ENCODE data around the gene DNM2.
"Not testable (repeated sequence)": the region's sequence is repeated elsewhere in the genome, so short reads cannot be mapped to it uniquely, and the experiment has no call there.

DNM2 gene

DNA sequence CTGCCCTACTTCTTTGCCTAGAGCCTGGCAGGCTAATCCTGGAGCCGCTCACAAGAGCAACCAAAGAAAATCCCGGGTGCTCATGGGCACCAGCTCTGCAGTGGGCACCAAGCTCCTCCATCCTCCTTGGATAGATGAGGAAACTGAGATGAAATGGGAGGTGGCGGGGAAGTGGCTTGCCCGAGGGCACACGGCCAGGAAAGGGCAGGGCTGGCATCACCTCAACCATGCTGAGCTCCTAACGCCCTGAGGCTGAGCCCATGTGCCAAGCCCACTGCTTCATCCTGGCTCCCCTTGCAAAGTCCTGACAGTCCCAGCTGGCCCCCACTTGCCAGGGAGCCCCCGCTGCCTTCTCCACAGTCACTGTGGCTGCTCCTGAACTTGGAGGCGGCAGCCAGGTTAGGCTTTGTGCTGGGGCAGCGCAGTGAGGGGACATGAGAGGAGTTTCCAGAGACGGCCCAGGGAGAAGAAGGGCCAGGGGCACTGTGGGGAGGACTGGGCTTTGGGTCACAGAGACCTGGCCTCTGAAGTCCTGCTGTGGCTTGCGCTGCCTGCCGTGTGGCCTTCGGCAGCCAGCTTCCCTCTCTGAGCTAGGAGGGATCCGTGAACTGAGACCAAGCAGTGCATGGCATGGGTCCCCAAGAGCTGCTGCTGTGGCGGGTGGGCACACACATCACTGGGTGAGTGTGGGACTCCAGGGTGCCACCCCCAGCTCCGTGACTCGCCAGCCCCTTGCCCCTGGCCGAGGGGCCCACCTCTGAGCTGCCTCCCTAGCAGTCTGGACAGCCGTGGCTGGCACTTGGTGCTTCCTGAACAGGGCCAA lies 100.6 kb downstream of the DNM2 start:
- DNase-seq: no peak

DNA sequence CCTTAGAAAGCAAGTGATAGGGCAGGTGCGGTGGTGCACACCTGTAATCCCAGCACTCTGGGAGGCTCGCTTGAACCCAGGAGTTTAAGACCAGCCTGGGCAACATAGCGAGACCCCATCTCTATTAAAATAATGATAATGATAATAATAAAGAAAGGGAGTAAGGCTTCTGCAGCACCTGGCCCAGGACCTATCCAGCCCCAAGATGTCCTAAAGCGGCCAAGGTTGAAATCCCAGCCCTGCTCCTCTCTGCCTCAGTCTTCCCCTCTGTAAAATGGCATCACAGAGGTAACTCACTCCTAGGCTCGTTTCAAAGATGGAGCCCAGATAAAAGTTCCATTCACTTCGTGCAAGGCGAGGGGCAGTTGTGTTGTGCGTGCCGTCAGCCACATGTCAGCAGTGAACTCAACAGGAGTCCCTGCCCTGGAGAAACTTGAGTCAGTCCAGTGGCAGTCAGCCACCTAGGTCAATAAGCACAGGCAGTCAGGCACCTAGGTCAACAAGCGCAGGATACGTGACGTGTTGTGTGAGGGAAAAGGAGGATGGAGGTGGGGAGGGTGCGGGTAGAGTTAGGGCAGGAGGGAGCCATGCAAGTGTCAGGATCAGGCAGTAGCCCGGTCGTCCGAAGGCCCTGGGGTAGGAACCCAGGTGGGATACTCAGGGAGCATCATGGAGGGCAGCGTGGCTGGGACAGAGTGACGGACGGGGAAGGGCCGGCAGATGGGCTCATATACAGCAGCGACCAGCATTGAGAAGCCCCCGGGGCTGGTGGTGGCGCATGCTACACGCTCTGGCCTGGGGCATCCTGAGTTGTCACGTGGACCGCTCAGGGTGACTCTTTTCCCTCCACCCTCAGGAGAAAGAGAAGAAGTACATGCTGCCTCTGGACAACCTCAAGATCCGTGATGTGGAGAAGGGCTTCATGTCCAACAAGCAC lies 101.5 kb downstream of the DNM2 start:
- no peak for DNase-seq

DNA sequence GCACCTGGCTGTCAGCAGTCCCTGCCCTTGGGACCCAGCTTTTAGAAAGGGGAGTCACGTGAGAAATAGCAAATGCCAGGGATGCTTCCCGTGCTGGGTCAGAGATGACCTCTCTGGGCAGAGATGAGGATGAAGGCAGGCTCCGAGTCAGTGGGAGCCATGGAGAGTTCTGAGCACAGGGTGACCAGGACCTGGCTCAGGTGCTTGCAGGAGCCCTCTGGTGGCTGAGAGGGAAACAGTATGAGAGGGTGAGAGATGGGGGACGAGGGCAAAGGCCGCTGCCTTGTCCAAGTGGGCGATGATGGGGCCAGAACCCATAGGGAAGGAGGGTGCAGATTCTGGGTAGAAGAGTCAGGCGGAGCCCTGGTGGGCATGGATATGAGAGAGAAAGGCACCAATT lies 102.3 kb downstream of the DNM2 start:
- no peak for DNase-seq

DNA sequence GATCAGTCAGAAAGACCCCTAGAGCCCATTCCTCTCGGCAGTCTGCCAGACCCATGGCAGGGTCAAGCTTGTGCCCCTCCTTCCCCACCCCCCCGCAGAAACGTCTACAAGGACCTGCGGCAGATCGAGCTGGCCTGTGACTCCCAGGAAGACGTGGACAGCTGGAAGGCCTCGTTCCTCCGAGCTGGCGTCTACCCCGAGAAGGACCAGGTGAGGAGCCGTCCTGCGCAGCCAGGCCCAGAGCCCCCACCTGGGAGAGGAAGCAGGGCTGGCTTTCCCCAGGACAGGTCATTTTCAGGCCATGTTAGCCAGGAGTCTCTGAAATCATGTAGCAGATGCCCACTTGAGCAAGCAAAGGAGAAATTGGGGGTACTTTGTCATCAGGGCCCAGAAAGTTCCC lies 105.8 kb downstream of the DNM2 start:
- no peak for DNase-seq

DNA sequence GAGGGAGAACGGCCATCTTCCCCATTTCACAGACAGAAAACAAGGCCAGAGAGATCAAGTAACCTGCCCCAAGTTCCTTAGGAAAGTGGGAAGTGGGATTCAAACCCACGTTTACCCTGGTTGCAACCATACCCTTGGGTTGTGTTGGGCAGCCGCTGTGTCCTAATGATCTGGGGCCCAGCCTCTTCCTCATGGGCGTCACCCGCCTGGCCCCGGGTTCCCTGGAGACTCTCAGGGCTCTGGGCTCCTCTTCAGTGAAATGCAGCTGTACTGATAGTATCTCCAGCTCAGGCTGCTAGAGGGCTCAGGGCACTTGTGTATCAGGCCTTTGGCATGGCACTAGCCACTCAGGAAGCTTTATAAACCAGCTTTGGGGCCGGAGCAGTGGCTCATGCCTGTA lies 108.4 kb downstream of the DNM2 start:
- DNase-seq: no peak

DNA sequence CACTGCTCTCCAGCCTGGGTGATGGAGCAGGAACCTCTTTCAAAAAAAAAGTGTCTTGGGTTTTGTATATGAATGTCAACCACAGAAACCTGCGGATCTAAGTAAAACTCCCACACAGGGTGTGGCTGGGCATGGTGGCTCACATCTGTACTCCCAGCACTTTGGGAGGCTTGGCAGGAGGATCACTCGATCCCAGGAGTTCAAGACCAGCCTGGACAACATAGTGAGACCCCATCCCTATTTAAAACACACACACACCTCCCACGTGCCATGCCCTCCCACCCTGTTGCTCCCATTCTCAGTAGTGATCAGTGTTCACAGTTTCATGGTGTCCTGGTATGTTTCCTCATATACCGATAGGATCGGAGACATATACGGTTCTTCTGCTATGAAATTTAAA lies 109.0 kb downstream of the DNM2 start:
- DNase-seq: no peak

DNA sequence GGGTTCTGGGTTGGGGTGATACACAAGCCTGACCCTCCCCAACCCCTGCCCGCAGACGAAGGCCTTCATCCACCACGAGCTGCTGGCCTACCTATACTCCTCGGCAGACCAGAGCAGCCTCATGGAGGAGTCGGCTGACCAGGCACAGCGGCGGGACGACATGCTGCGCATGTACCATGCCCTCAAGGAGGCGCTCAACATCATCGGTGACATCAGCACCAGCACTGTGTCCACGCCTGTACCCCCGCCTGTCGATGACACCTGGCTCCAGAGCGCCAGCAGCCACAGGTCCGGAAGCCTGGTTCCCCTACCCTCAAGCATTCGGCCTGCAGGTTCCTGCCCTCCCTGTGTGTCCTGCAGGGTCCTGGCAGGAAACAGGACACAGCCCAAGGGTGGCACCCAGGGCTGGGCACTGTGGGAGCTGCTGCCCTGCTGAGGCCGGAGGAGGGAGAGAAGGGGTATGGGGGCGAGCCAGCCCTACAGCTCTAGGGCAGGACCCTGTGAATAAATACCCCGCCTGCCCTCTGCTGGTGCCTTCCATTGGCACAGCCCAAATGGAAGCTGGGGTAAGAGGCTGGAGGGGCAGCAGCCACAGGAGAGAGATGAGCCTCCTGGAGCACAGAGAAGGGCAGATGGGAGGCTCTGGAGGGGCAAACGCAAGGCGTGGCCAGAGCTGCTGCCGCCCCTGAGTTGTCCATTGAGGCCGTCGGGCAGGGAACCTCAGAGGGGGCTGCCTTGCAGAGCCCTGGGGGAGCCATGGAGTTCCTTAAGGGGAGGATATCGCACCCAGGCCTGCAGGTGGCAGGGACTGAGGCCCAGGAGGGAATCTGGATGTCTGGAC lies 111.3 kb downstream of the DNM2 start:
- no peak for DNase-seq

DNA sequence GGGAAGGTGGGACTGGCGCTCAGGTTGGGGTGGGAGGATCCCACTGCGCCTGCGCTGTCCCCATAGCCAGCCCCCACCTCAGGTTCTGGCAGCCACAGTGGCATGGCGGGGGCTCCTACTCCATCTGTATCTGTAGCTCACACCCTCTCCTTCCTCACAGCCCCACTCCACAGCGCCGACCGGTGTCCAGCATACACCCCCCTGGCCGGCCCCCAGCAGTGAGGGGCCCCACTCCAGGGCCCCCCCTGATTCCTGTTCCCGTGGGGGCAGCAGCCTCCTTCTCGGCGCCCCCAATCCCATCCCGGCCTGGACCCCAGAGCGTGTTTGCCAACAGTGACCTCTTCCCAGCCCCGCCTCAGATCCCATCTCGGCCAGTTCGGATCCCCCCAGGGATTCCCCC lies 112.1 kb downstream of the DNM2 start:
- DNase-seq: no peak

DNA sequence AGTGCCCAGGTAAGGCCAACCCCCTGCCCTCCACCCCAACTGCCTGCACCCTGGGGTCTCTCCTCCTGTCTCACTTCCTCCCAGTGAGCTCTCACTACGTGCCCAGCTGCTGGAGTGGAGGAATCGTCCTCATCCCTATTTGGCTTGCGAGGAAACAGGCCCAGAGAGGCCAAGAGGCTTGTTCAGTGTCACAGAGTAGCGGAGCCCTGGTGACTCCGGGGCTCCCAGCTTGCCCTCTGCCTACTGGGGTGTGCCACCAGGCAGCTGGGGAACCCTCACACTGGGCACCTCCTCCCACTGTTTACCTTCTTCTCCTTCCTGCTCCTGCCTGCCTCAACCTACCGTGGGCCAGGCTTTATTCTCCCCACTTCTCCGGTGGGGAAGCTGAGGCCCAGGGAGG lies 112.5 kb downstream of the DNM2 start:
- no peak for DNase-seq

DNA sequence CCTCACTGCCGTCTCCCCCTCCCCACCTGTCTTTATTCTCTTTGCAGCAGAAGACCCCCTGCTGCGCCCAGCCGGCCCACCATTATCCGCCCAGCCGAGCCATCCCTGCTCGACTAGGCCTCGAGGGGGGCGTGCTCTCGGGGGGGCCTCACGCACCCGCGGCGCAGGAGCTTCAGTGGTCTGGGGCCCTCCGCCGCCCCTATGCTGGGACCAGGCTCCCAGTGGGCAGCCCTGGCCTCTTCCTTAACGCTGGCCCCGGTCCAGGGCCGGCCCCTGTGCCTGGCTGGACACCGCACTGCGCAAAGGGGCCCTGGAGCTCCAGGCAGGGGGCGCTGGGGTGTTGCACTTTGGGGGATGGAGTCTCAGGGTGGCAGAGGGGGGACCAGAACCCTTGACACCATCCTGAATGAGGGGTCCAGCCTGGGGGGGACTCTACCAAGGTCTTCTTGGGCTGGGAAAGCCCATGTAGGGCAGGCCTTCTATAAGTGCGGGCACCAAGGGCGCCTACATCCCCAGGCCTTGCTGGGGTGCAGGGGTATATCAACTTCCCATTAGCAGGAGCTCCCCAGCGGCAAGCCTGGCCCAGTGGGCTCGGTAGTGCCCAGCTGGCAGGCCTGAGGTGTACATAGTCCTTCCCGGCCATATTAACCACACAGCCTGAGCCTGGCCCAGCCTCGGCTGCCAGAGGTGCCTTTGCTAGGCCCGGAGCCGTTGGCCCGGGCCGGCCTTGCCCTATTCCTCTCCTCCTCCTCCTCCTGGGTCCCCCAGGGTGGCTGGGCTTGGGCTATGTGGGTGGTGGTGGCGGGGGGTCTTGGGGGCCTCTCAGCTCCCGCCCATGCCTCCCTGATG lies 113.3 kb downstream of the DNM2 start:
- no peak for DNase-seq

DNA sequence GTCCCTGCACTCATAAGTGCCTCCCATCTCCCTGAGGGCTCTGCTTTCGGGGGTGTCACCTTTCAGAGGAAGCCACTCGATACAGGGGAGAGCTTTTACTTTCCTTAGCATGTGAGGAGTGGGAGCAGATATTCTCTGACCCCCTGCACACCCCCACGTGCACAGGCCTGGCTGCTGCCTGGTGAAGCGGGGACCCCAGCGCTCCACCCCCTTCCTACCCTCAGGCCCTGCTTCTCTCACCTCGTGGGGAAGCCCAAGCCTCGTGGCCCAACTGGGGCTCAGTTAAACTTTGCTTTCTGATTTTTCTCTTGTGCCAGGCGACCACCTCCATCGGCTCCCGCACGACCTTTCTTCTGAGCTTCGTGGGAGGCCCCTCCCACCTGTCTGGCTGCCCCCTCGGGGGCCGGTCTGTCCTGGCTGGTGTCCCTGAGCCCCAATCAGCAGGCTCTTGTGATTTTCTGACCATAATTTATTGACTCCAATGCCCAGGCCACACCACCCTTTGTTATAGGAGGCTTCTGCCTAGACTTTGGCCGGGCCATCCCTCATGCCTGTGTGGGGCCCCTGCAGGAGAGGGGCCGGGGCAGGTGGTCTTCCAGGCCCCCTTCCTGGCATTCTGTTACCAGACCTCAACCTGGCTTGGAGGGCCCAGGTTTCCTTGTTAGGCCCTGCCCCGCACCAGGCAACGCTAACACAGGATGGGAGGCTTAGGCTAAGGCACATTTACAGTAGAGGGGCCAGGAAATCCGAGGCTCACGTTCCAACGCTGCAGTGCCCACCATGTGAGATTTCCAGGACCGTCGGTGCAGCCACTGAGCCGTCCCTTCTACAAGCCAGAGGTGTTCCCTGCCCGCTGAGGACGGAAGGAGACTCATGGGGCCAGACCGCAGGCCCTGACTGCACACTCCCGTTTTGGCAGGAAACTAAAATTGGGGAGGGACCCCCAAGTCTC lies 114.4 kb downstream of the DNM2 start:
- DNase-seq: no peak

DNA sequence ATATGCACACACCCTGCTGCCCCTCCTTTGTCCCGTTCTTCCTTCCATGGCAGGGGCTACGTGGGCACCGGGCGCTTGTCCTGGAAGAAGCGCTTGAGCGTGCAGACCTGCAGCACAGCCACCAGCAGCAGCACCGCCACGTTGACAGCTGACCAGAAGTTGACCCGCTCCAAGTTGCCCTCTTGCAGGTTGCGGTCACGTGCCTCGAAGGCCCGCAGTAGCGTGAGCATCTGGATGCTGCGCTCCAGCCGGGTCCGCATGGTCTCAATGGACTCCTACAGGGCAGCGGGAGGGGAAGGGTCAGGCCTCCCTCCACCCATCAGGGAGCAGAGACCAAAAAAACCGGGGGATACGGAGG lies 115.0 kb downstream of the DNM2 start:
- DNase-seq: no peak

DNA sequence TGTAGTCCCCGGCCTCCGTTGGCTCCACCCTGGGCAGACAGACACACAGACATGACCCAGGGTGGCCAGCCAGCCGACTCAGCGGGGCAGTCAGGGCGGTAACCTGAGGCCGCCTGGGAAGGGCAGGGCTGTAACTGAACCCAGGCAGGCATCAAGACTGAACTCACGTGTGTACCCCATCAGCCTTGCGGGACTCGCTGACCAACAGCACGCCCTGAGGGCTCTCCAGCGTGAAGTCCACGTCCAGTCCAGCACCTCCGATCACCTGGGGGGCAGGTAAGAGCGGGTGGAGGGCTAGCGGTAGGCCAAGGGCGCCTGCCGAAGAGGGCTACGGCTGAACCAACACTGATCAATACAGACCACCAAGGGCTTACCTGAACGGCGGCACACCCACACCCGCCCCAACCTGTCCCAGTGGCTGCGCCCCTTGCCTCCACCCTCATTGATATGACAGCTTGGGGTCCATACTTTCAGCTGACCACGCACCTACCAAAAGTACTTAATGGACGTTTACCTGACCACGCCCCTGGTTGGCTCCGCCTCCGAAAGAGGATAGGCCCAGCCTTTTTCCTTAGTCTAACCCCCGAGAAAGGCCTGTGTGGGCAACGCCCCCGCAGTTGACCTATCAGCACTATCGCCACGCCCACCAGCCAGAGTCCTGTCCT lies 117.3 kb downstream of the DNM2 start:
- no peak for DNase-seq

DNA sequence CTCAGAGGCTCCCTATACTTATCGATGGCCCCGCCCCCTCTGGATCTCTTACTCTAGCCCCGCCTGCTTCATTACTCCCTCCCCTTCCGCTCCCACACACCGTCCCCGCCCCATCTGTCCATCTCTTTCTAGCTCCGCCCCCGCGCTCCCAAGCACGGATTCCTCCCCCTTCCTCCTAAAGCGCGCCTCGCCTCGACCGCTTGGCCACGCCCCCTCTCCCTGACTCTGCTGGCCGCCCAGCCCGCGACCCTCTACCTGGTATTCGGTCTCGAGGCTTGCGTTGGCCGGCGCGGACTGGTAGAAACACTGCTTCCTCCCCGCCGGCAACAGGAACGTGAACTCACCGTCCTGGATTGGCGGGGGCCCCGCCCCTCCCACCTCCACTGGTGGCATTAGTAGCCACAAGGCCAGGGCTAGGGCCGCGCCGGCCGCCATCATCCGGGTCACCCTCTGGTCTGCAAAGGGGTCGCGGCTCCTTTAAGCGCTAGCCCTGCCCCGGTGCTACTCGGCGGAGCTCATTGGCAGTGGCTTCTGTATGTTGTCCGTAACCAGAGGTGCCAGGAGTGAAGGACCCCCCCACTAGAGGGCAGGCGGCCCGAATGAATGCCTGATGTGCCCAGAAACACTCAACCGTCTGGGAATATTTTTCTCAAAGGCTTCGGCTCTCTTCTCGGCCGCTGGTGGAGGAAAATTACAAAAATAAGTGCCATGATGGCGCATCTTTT lies 118.0 kb downstream of the DNM2 start, which contains the start of gene TMED1:
Gene TMED1 (minus strand): TSS at position 459 of the 725 bp plus-strand sequence. CDS start 21 bp downstream, at position 438.
- peak; percentile 92 to 94 for DNase-seq

DNA sequence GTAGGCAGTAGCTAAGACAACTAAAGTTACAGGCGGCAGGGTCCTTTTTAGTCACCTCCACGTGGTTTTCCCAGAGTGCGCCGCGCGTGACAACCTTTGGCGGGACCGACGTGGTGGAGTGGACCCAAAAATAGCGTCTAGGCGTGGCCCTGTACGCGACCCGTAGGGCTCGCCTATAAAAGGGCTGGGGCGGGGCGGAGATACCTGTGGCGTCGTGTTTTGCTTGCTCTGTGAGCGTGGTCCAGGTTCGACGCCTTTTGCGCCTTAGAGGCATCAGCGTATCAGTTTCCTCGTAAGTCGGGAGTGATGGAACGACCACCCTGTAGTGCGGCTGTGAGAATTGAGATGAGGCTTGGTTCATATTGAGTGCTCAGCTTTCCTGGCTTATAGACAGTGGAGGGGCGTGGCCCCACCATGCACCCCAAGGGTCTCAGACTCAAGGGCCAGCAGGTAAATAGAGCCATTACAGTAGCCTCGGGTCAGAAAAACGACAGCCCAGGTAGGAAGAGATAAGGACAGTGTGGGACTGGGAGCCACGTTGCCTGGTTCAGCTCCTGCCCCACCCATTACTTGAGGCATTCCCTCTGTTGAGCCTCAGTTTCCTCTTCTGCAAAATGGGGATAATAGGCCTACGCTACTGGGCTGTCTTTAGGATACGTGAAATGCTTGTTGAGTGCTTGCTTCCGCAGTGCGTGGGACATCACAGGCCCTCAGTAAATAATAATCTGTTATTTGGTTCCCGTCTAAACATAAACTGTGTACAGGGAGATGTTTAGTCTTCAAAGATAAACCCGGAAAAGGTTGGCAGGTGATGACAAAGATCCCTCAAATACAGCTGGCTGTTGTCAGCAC lies 118.8 kb downstream of the DNM2 start:
- DNase-seq: peak; percentile 73 to 75

DNA sequence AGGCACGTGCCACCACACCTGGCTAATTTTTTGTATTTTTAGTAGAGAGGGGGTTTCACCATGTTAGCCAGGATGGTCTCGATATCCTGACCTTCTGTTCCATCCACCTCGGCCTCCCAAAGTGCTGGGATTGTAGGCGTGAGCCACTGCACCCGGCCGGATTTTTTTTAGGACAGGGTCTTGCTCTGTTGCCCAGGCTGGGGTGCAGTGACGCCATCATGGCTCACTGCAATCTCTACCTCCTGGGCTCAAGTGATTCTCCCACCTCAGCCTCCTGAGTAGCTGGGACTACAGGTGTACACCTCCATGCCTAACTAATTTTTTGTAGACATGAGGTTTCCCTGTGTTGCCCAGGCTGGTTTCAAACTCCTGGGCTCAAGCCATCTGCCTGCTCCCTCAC lies 119.8 kb downstream of the DNM2 start:
- DNase-seq: not testable (repeated sequence)

DNA sequence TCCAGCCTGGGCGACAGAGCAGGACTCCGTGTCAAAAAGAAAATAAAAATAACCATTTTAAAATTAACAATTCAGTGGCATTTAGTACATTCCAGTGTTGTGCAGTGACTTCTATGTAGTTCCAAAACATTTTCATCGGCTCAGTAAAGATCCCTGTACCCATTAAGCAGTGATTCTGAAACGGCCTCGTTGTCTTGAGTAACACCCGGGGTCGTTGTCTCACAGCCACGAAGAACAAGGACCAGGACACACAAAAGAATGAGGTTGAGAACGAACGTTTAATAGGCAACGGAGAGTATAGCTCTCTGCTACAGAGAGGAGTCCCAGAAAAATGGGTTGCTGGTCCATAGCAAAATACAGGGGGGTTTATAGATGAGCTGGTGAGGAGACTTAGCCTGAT lies 120.5 kb downstream of the DNM2 start:
- DNase-seq: no peak

Measured in activated CD4-positive, alpha-beta T cell treated with anti-CD3 and anti-CD28 coated beads, Interleukin-2, amount 50 U/mL, for 4 hours (primary cell).